OCI-LY7 (cell line): ENCODE measurements around the gene ACP1.

ENCODE experiments used
- EZH2phosphoT487 ChIP-seq: fragments of 200-600 bp; sonication (generic); IDR thresholded peaks from 2 replicates; pipeline ENCODE4 v1.6.1; 2018; ENCODE audit warnings: low read depth, borderline replicate concordance, mild to moderate bottlenecking, mixed run types, antibody characterized with exemption, low read length, moderate library complexity, mixed read lengths
- TF ChIP-seq, protein P1 (sequence below): fragments of 200-600 bp; sonication (generic); conservative IDR thresholded peaks from 2 replicates; pipeline ENCODE4 v1.5.1; 2014; ENCODE audit warnings: mild to moderate bottlenecking, antibody characterized with exemption, low read length, moderate library complexity, mixed read lengths

DNA sequence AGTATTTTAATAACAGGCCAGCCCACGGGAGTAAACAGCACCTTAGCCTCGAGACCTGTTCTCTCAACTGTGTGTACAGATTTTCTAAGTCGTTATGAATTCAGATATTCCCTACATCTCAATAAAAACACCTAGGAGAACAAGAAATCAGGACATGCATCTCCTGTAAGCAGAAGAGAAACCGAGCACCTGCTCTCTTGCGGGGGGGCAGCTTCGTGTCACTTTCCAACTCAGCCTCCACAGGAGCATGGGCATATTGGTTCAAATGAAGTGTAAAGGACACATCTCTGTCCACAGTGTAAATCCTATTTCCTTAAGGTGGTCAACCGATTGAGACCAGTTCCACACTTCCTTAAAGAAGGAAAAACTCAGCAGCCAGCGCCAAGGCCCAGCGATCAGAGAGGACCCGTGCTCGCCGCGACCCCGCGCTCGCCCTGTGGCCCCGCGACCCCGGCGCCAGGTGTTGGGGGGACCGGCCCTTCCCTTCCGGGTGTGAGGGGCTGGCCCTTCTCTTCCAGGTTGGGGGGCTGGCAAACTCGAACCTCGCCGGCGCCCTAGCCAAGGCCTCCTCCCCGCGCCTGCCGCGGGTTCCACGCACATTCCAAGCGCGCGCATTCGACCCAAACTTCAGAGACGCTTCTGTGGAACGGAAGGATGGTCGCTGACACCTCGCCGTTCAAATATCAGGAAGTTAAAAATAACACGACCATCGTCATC lies 1.6 kb upstream of the ACP1 start:
- TF ChIP-seq, protein P1, sequence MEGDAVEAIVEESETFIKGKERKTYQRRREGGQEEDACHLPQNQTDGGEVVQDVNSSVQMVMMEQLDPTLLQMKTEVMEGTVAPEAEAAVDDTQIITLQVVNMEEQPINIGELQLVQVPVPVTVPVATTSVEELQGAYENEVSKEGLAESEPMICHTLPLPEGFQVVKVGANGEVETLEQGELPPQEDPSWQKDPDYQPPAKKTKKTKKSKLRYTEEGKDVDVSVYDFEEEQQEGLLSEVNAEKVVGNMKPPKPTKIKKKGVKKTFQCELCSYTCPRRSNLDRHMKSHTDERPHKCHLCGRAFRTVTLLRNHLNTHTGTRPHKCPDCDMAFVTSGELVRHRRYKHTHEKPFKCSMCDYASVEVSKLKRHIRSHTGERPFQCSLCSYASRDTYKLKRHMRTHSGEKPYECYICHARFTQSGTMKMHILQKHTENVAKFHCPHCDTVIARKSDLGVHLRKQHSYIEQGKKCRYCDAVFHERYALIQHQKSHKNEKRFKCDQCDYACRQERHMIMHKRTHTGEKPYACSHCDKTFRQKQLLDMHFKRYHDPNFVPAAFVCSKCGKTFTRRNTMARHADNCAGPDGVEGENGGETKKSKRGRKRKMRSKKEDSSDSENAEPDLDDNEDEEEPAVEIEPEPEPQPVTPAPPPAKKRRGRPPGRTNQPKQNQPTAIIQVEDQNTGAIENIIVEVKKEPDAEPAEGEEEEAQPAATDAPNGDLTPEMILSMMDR = no peak
- TF ChIP-seq EZH2phosphoT487 = no peak
